NCI-H1436 treated with DMSO at 0.1 percent for 48 hours (cell line): ENCODE data around the gene PPP1R13L.
"Not testable (repeated sequence)": the region's sequence is repeated elsewhere in the genome, so short reads cannot be mapped to it uniquely, and the experiment has no call there.

Source experiments
- DNase-seq: peaks from one replicate; lab custom pipeline; 2025; lab: John Stamatoyannopoulos, UW

The PPP1R13L gene

DNA sequence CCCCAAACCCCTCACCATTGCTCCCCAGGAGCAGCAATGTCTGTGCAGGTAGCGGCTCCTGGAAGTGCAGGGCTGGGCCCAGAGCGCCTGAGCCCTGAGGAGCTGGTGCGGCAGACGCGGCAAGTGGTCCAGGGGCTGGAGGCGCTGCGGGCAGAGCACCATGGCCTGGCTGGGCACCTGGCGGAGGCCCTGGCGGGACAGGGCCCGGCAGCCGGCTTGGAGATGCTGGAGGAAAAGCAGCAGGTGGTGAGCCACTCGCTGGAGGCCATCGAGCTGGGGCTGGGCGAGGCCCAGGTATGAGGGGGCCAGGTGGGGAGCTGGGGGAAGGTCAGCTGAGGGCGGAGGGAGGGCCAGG is 59.4 kb downstream of the PPP1R13L start:
- no peak for DNase-seq

GRCh38 chr19:45344621-45345505 is 60.0 kb downstream of the PPP1R13L start:
- DNase-seq, result no peak

- no peak for DNase-seq
Observed at GRCh38 chr19:45342911-45343310, 62.0 kb downstream of the PPP1R13L start.

GRCh38 chr19:45340899-45341453 is 63.9 kb downstream of the PPP1R13L start:
- DNase-seq, result no peak

GRCh38 chr19:45340232-45340898 is 64.5 kb downstream of the PPP1R13L start, which contains the start of gene KLC3:
KLC3 (plus strand) TSS chr19:45340750; CDS start chr19:45345542, 4,792 bp downstream.
- DNase-seq, result no peak

DNA sequence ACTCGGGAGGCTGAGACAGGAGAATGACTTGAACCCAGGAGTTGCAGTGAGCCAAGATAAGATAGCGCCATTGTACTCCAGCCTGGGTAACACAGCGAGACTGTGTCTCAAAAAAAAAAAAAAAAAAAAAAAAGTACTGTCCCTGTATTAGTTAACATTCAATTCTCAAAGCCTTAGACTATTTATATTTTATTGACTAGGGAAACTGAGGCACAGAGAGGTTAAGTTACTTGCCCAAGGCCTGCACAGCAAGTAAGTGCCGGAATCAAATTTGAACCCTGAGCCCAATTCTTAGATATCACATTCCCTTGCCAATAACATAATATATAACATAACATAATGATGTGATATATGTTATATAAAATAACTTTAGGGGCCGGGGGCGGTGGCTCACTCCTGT is 65.2 kb downstream of the PPP1R13L start:
- no peak for DNase-seq

GRCh38 chr19:45336696-45337251 is 68.1 kb downstream of the PPP1R13L start:
- DNase-seq, result no peak

DNA sequence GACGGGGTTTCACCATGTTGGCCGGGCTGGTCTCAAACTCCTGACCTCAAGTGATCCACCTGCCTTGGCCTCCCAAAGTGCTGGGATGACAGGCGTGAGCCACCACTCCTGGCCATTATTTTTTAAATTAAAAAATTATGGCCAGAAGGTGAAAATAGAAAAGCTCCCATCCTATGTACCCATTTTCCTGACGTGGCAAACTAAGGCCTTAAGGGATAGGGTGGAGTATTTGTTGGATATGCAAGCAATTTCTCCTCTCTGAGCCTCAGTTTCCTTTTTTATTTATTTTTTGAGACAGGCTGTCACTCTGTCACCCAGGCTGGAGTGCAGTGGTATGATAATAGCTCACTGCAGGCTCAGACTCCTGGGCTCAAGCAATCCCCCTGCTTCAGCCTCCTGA is 70.0 kb downstream of the PPP1R13L start:
- DNase-seq, result not testable (repeated sequence)

DNA sequence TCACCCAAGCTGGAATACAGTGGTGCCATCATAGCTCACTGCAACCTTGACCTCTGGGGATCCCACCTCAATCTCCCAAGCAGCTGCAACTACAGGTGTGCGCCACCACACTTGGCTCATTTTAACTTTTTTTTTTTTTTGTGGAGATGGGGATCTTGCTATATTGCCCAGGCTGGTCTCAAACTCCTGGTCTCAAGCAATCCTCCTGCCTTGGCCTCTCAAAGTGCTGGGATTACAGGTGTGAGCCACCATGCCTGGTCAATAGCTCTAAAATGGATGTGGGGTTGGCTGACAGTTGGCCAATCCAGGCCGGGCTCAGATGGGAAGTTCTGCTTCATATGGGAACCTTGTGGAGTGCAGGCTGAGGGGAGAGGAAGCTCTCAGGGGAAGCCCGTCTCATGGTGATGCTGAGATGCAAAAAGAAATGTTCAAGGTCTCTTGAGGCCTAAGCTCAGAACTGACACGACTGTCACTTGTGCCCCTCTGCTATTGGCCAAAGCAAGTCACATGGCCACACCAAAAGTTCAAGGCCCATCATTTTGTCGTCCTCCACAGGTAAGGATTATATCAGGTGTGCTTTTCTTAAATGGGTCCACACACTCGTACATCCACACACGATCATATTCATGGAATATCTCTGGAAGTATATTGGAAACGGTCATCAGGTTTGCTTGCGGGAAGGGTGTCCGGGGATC is 71.1 kb downstream of the PPP1R13L start:
- no peak for DNase-seq

- DNase-seq, result peak; percentile 42
Observed at GRCh38 chr19:45331411-45331810, 73.5 kb downstream of the PPP1R13L start.
